ENCODE data around the gene STEAP1B. TPM values are rescaled to one million over a fixed set of nuclear protein-coding genes. Genes with fewer than 3 reads are reported as not detected.
"Not testable (repeated sequence)": the region's sequence is repeated elsewhere in the genome, so short reads cannot be mapped to it uniquely, and the experiment has no call there.

STEAP1B gene
- total RNA-seq, 1 donor from 2014 or later, result 0.30 TPM

DNA sequence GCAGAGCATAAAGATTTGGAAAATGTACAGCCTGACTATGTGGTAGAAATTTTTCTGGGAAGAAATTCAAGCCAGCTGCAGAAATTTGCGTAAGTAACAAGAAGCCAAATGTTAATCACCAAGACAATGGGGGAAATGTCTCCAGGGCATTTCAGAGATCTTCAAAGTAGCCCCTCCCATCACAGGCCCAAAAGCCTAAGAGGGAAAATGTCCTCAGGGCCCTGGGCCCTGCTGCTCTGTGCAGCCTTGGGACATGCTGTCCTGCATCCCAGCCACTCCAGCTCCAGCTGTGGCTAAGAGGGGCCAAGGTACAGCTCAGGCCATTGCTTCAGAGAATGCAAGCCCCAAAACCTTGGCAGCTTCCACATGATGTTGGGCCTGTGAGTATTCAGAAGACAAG is 19.6 kb upstream of the STEAP1B start:
- H3K27me3 Mint-ChIP-seq (ENCODE audit: low read depth), result peaks cover 16% of the 10 kb centered on the region
- H3K9me3 Mint-ChIP-seq; DNase-seq (ENCODE audit: low spot score); H3K36me3 Mint-ChIP-seq (ENCODE audit: low read depth); H3K27ac Mint-ChIP-seq; H3K4me1 Mint-ChIP-seq (ENCODE audit: low read depth); intact Hi-C loops (cut with micrococcal nuclease); H3K4me3 Mint-ChIP-seq (ENCODE audit: low read depth): not testable (repeated sequence)

DNA sequence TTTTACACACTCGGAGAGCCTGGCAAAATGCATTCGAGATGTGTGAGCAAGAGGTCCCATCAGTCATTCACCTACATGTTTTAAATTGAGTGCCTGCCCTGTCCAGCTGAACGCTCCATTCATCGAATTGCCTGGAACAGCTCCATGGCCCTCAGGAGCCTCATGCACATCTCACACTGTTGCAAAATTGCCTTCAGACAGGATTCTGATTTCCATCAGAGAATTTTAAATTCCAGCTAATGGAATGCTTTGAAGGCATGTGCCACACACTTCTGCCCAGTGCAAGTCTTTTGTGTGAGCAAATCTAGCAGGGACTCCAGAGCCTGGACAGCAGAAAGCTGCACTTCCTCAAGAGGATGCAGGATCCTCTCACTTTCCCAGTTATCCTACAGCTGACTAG is 17.0 kb upstream of the STEAP1B start:
- H3K4me1 Mint-ChIP-seq (ENCODE audit: low read depth); H3K36me3 Mint-ChIP-seq (ENCODE audit: low read depth); DNase-seq (ENCODE audit: low spot score); H3K4me3 Mint-ChIP-seq (ENCODE audit: low read depth); intact Hi-C loops (cut with micrococcal nuclease); H3K27ac Mint-ChIP-seq; H3K9me3 Mint-ChIP-seq: not testable (repeated sequence)
- peaks cover 13% of the 10 kb centered on the region for H3K27me3 Mint-ChIP-seq (ENCODE audit: low read depth)

DNA sequence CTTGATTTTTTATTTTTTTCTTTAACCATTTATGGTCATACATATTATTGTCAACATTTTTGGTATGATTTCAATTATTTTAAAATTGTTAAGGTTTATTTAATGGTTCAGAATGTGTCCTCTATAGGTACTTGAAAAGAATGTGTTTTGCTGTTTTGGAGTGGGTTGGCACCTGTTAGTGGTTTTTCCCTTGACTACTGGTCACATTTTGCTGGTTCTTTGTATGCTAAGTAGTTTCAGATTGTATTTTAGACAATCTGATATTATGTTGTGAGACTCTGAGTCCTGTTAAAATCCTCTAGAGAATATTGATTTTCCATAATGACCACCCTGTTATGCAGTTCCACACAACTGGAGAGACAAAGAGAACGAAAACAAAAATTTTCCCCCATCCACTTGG is 15.0 kb upstream of the STEAP1B start:
- DNase-seq (ENCODE audit: low spot score); H3K36me3 Mint-ChIP-seq (ENCODE audit: low read depth); intact Hi-C loops (cut with micrococcal nuclease); H3K9me3 Mint-ChIP-seq; H3K4me1 Mint-ChIP-seq (ENCODE audit: low read depth); H3K27ac Mint-ChIP-seq; H3K4me3 Mint-ChIP-seq (ENCODE audit: low read depth): not testable (repeated sequence)
- peaks cover 13% of the 10 kb centered on the region for H3K27me3 Mint-ChIP-seq (ENCODE audit: low read depth)

GRCh38 chr7:22507320-22507719 is 7.3 kb upstream of the STEAP1B start:
- H3K4me3 Mint-ChIP-seq (ENCODE audit: low read depth); DNase-seq (ENCODE audit: low spot score); H3K4me1 Mint-ChIP-seq (ENCODE audit: low read depth); H3K36me3 Mint-ChIP-seq (ENCODE audit: low read depth); intact Hi-C loops (cut with micrococcal nuclease); H3K9me3 Mint-ChIP-seq; H3K27ac Mint-ChIP-seq: not testable (repeated sequence)
- peaks cover 19% of the 10 kb centered on the region for H3K27me3 Mint-ChIP-seq (ENCODE audit: low read depth)

- DNase-seq (ENCODE audit: low spot score); H3K9me3 Mint-ChIP-seq; H3K27ac Mint-ChIP-seq; H3K4me1 Mint-ChIP-seq (ENCODE audit: low read depth); H3K36me3 Mint-ChIP-seq (ENCODE audit: low read depth); H3K4me3 Mint-ChIP-seq (ENCODE audit: low read depth); intact Hi-C loops (cut with micrococcal nuclease): not testable (repeated sequence)
- H3K27me3 Mint-ChIP-seq (ENCODE audit: low read depth), result peaks cover 20% of the 10 kb centered on the region
Measured at GRCh38 chr7:22506316-22507020, 6.5 kb upstream of the STEAP1B start.

- H3K4me1 Mint-ChIP-seq (ENCODE audit: low read depth); H3K9me3 Mint-ChIP-seq; intact Hi-C loops (cut with micrococcal nuclease): not testable (repeated sequence)
Measured at GRCh38 chr7:22504519-22504918, 4.5 kb upstream of the STEAP1B start.

DNA sequence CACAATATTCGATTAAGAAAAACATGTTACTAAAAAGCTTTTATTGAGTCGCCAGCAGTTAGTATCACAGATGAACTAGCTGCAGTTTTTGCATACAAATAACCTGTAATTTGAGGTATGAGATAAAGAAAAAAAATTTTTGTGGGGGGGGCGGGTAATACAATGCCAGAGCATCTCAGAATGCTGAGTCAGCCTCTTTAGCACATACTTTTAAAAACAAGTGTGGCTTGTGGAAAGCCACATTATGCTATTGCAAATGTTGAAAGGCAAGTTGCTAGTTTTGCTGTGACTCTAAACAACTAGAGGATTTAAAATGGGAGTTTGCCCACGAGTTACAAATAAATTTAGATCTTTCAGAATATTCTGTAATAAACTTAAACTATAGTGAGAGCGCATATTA is 2.1 kb upstream of the STEAP1B start:
- H3K4me1 Mint-ChIP-seq (ENCODE audit: low read depth); H3K4me3 Mint-ChIP-seq (ENCODE audit: low read depth); intact Hi-C loops (cut with micrococcal nuclease); DNase-seq (ENCODE audit: low spot score); H3K9me3 Mint-ChIP-seq; H3K27ac Mint-ChIP-seq; H3K36me3 Mint-ChIP-seq (ENCODE audit: low read depth): not testable (repeated sequence)
- H3K27me3 Mint-ChIP-seq (ENCODE audit: low read depth), result peaks cover 41% of the 10 kb centered on the region

More at GRCh38 chr7:22504519-22504918, 4.5 kb upstream of the STEAP1B start:
- not testable (repeated sequence) for H3K36me3 Mint-ChIP-seq (ENCODE audit: low read depth); H3K27ac Mint-ChIP-seq; DNase-seq (ENCODE audit: low spot score); H3K4me3 Mint-ChIP-seq (ENCODE audit: low read depth)
- H3K27me3 Mint-ChIP-seq (ENCODE audit: low read depth), result peaks cover 26% of the 10 kb centered on the region

- intact Hi-C loops (cut with micrococcal nuclease), result not testable (repeated sequence)
Measured at GRCh38 chr7:22501336-22501735, 1.3 kb upstream of the STEAP1B start.

DNA sequence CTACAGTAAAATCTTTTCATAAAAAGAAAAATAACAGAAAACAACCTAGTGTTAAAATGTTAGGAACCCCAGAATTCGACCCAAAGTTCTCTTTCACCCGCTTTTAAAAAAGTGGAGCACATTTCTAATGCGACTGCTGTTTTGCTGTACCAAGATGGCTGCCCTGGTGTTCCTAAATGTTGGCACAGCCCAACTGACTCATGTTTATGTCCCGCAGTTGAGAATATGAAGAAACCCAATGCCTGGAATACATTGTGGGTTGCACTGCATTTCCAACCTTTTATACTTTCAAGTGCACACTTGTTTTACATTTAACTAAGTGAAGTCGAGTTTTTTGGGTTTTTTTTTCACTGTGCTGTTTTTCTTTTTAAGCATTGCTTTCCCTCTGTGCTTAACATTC is 944 bp downstream of the STEAP1B start:
- Mint-ChIP-seq H3K4me3 (ENCODE audit: low read depth) (no peak overlapping the region), H3K9me3 (no peaks in the 10 kb centered on the region), H3K27me3 (ENCODE audit: low read depth) (peaks cover 44% of the 10 kb centered on the region), H3K27ac (no peak overlapping the region), H3K36me3 (ENCODE audit: low read depth) (no peaks in the 10 kb centered on the region), H3K4me1 (ENCODE audit: low read depth) (peaks cover 3% of the 10 kb centered on the region)
- no peak for DNase-seq (ENCODE audit: low spot score)
- intact Hi-C loops (cut with micrococcal nuclease), result no loop called here

More at GRCh38 chr7:22501336-22501735, 1.3 kb upstream of the STEAP1B start:
- DNase-seq (ENCODE audit: low spot score); H3K36me3 Mint-ChIP-seq (ENCODE audit: low read depth); H3K4me1 Mint-ChIP-seq (ENCODE audit: low read depth); H3K9me3 Mint-ChIP-seq; H3K4me3 Mint-ChIP-seq (ENCODE audit: low read depth); H3K27ac Mint-ChIP-seq: not testable (repeated sequence)
- H3K27me3 Mint-ChIP-seq (ENCODE audit: low read depth), result peaks cover 45% of the 10 kb centered on the region

GRCh38 chr7:22496912-22497311 is 3.1 kb downstream of the STEAP1B start:
- H3K27ac Mint-ChIP-seq; DNase-seq (ENCODE audit: low spot score); H3K9me3 Mint-ChIP-seq; H3K4me1 Mint-ChIP-seq (ENCODE audit: low read depth); H3K36me3 Mint-ChIP-seq (ENCODE audit: low read depth); intact Hi-C loops (cut with micrococcal nuclease); H3K4me3 Mint-ChIP-seq (ENCODE audit: low read depth): not testable (repeated sequence)
- H3K27me3 Mint-ChIP-seq (ENCODE audit: low read depth), result peaks cover 38% of the 10 kb centered on the region

DNA sequence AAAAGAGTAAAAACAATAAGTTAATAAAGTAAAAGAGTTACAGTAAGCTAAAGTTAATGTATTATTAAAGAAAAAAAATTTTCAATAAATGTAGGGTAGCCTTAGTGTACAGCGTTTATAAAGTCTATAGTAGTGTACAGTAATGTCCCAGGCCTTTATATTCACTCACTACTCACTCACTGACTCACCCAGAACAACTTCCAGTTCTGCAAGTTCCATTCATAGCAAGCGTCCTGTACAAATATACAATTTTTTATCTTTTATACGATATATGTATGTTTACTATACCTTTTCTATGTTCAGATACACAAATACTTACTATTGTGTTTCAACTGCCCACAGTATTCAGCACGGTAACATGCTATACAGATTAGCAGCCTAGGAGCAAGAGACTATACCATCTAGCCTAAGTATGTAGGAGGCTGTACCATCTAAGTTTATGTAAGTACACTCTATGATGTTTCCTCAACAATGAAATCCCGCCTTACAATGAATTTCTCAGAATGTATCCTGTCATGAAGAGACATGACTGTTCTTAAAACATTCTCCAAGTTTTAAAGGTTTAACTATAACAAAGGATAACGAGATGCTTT is 3.6 kb downstream of the STEAP1B start:
- H3K36me3 Mint-ChIP-seq (ENCODE audit: low read depth); H3K27ac Mint-ChIP-seq; H3K4me3 Mint-ChIP-seq (ENCODE audit: low read depth); H3K4me1 Mint-ChIP-seq (ENCODE audit: low read depth); H3K9me3 Mint-ChIP-seq; DNase-seq (ENCODE audit: low spot score); intact Hi-C loops (cut with micrococcal nuclease): not testable (repeated sequence)
- H3K27me3 Mint-ChIP-seq (ENCODE audit: low read depth), result peaks cover 43% of the 10 kb centered on the region

DNA sequence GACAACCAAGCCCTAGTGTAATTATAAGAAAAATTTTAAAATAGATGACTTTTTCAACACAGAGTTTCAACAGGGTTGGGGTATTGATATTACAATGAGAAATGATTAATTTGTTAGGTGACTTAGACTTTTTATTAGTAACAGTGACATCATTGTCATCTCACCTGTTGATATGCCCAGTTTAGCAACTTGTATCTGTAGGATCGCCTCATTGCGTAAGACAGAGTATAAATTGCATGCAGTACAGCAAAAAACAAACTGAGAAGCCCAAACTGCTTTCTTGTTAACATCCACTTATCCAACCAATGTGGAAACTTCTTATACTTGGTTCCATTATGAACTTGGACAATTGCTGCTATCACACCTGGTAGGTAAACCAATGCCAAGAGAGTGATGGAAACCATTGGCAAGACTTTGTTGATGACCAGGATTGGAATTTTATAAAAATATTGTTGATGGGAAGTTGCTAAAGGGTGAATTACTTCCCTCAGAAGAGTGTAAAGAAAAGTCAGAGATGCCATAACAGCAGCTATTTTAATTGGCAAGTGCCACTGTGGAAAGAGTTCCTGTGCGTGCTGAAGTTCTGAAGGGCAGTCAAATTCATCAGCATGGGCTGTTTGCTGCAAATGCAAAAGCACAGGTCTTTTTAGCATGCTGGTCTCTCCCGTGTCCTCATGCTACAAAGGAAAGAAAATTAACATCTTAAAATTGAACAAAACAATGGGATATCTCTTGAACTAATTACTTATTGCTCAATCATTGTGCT is 6.6 kb downstream of the STEAP1B start:
- DNase-seq (ENCODE audit: low spot score); H3K4me3 Mint-ChIP-seq (ENCODE audit: low read depth); H3K36me3 Mint-ChIP-seq (ENCODE audit: low read depth); H3K9me3 Mint-ChIP-seq; H3K27ac Mint-ChIP-seq; H3K4me1 Mint-ChIP-seq (ENCODE audit: low read depth); intact Hi-C loops (cut with micrococcal nuclease): not testable (repeated sequence)
- H3K27me3 Mint-ChIP-seq (ENCODE audit: low read depth), result peaks cover 36% of the 10 kb centered on the region

All from activated T-helper 2 cell treated with anti-CD3 and anti-CD28 coated beads, Interferon-gamma antibody, Interleukin-2, Interleukin-4, amounts not matched to agents 10 μg/mL and 5 μg/mL and 100 μg/mL, durations not matched to agents 14 hours and 24 hours and 36 hours (primary cell).